Activated CD8-positive, alpha-beta T cell treated with anti-CD3 and anti-CD28 coated beads for 36 hours (primary cell): ENCODE data around the gene RAI1. TPM values are rescaled to one million over a fixed set of nuclear protein-coding genes. Genes with fewer than 3 reads are reported as not detected.

Source experiments
- ATAC-seq: fragments of 200-7000 bp; cut with Tn5 transposase; one replicate; pipeline ENCODE4 v1.10.0; 2021; ENCODE audit warnings: mild to moderate bottlenecking, moderate library complexity
- CTCF ChIA-PET: fragments of 350-600 bp; sonication (Branson Sonifier 250); formaldehyde crosslinking; loops from one replicate; lab custom pipeline; 2021; ENCODE audit warnings: antibody characterized with exemption; lab: Charles Lee
- POLR2A ChIA-PET: fragments of 350-600 bp; sonication (Branson Sonifier 250); formaldehyde crosslinking; loops from one replicate; lab custom pipeline; 2021; ENCODE audit warnings: antibody characterized with exemption; lab: Charles Lee
- DNase-seq: peaks from one replicate; pipeline ENCODE4 v3.0.0-alpha.2; 2020
- H3K27ac Mint-ChIP-seq: one replicate; pipeline ENCODE4 v1.8.0; 2021; ENCODE audit warnings: mild to moderate bottlenecking, mixed read lengths
- H3K27me3 Mint-ChIP-seq: one replicate; pipeline ENCODE4 v1.8.0; 2021; ENCODE audit warnings: mixed read lengths
- H3K36me3 Mint-ChIP-seq: one replicate; pipeline ENCODE4 v1.8.0; 2021; ENCODE audit warnings: low read depth, mixed read lengths
- H3K4me1 Mint-ChIP-seq: one replicate; pipeline ENCODE4 v1.8.0; 2021; ENCODE audit warnings: low read depth, mixed read lengths
- H3K4me3 Mint-ChIP-seq: one replicate; pipeline ENCODE4 v1.8.0; 2021; ENCODE audit warnings: mild to moderate bottlenecking, moderate library complexity, mixed read lengths
- H3K9me3 Mint-ChIP-seq: one replicate; pipeline ENCODE4 v1.8.0; 2021; ENCODE audit warnings: mixed read lengths
- intact Hi-C: fragments of 100-400 bp; cut with micrococcal nuclease; formaldehyde crosslinking; loops from one replicate; pipeline ENCODE4 v1.10.0; 2022
- total RNA-seq, 2 experiments: library from RNA; stranded (reverse); gene quantifications; one replicate each; pipeline ENCODE4 v1.2.3, GENCODE V29; 2021
- TF ChIP-seq, protein P1 (sequence below): fragments of 200-600 bp; IDR thresholded peaks from one replicate; pipeline ENCODE4 v1.8.0; 2022; ENCODE audit warnings: antibody characterized with exemption, mild to moderate bottlenecking

RAI1 gene
- total RNA-seq, 2 experiments from 2014 or later = 18.1 to 20.3 TPM

DNA sequence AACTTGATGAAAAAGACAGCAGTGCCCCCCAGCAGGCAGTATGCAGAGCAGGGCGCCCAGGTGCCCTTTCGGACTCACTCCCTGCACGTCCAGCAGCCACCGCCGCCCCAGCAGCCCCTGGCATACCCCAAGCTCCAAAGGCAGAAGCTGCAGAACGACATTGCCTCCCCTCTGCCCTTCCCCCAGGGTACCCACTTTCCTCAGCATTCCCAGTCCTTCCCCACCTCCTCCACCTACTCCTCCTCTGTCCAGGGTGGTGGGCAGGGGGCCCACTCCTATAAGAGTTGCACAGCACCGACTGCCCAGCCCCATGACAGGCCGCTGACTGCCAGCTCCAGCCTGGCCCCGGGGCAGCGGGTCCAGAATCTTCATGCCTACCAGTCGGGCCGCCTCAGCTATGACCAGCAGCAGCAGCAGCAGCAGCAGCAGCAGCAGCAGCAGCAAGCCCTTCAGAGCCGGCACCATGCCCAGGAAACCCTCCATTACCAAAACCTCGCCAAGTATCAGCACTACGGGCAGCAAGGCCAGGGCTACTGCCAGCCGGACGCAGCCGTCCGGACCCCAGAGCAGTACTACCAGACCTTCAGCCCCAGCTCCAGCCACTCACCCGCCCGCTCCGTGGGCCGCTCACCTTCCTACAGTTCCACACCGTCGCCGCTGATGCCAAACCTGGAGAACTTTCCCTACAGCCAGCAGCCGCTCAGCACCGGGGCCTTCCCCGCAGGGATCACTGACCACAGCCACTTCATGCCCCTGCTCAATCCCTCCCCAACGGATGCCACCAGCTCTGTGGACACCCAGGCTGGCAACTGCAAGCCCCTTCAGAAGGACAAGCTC lies 112.3 kb downstream of the RAI1 start:
- ChIA-PET POLR2A (interaction anchor here (0.7 to 2.6 kb wide), 6 partner anchors 8 to 112 kb away, joined by 3 to 8 read pairs (median 4); no protein-coding TSS in a partner anchor), CTCF (interaction anchor here (1.0 to 1.7 kb wide), 4 partner anchors 19 to 232 kb away, joined by 3 to 6 read pairs (median 3); no protein-coding TSS in a partner anchor)
- Mint-ChIP-seq H3K4me3 (no peak overlapping the region), H3K27ac (peak overlapping the region; percentile 28), H3K27me3 (no peaks in the 10 kb centered on the region), H3K9me3 (no peaks in the 10 kb centered on the region), H3K36me3 (peaks cover 9% of the 10 kb centered on the region), H3K4me1 (peaks cover 24% of the 10 kb centered on the region)
- ATAC-seq (no peak), DNase-seq (no peak)
- TF ChIP-seq, protein P1, sequence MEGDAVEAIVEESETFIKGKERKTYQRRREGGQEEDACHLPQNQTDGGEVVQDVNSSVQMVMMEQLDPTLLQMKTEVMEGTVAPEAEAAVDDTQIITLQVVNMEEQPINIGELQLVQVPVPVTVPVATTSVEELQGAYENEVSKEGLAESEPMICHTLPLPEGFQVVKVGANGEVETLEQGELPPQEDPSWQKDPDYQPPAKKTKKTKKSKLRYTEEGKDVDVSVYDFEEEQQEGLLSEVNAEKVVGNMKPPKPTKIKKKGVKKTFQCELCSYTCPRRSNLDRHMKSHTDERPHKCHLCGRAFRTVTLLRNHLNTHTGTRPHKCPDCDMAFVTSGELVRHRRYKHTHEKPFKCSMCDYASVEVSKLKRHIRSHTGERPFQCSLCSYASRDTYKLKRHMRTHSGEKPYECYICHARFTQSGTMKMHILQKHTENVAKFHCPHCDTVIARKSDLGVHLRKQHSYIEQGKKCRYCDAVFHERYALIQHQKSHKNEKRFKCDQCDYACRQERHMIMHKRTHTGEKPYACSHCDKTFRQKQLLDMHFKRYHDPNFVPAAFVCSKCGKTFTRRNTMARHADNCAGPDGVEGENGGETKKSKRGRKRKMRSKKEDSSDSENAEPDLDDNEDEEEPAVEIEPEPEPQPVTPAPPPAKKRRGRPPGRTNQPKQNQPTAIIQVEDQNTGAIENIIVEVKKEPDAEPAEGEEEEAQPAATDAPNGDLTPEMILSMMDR = no peak
- intact Hi-C loops = no loop called here

DNA sequence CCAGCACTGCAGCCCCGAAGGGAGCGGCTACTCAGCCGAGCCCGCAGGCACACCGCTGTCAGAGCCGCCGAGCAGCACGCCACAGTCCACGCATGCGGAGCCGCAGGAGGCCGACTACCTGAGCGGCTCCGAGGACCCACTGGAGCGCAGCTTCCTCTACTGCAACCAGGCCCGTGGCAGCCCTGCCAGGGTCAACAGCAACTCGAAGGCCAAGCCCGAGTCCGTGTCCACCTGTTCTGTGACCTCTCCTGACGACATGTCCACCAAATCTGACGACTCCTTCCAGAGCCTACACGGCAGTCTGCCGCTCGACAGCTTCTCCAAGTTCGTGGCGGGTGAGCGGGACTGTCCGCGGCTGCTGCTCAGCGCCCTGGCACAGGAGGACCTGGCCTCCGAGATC lies 113.1 kb downstream of the RAI1 start:
- H3K27me3 Mint-ChIP-seq = no peaks in the 10 kb centered on the region
- H3K9me3 Mint-ChIP-seq = no peaks in the 10 kb centered on the region
- H3K4me1 Mint-ChIP-seq = peaks cover 24% of the 10 kb centered on the region
- no peak for ATAC-seq
- H3K36me3 Mint-ChIP-seq = peaks cover 9% of the 10 kb centered on the region
- POLR2A ChIA-PET = interaction anchor here (1.0 to 2.6 kb wide), 3 partner anchors 18 to 59 kb away, joined by 3 to 8 read pairs (median 4); no protein-coding TSS in a partner anchor
- TF ChIP-seq, protein P1 = no peak
- no peak overlapping the region for H3K27ac Mint-ChIP-seq
- CTCF ChIA-PET = interaction anchor here (1.7 kb wide), 2 partner anchors 9 to 65 kb away, joined by 3 to 6 read pairs; no protein-coding TSS in a partner anchor
- DNase-seq = no peak
- no peak overlapping the region for H3K4me3 Mint-ChIP-seq
- intact Hi-C loops = no loop called here

- no peak for ATAC-seq
Measured at GRCh38 chr17:17795296-17795695, 114.0 kb downstream of the RAI1 start.

DNA sequence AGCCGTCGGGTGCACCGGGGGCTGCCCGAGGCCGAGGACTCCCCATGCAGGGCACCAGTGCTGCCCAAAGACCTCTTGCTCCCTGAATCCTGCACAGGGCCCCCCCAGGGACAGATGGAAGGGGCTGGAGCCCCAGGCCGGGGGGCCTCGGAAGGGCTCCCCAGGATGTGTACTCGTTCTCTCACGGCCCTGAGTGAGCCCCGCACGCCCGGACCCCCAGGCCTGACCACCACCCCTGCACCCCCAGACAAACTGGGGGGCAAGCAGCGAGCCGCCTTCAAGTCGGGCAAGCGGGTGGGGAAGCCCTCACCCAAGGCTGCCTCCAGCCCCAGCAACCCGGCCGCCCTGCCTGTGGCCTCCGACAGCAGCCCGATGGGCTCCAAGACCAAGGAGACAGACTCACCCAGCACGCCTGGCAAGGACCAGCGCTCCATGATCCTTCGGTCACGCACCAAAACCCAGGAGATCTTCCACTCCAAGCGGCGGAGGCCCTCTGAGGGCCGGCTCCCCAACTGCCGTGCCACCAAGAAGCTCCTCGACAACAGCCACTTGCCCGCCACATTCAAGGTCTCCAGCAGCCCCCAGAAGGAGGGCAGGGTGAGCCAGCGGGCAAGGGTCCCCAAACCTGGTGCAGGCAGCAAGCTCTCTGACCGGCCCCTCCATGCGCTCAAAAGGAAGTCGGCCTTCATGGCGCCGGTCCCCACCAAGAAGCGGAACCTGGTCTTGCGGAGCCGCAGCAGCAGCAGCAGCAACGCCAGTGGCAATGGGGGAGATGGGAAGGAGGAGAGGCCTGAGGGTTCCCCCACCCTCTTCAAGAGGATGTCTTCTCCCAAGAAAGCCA lies 114.9 kb downstream of the RAI1 start:
- Mint-ChIP-seq H3K4me3 (no peak overlapping the region), H3K4me1 (peaks cover 24% of the 10 kb centered on the region), H3K27me3 (no peaks in the 10 kb centered on the region), H3K27ac (no peak overlapping the region), H3K36me3 (peaks cover 9% of the 10 kb centered on the region), H3K9me3 (no peaks in the 10 kb centered on the region)
- TF ChIP-seq, protein P1 = no peak
- ChIA-PET CTCF (interaction anchor here (0.9 to 1.7 kb wide), 2 partner anchors 11 to 14 kb away, joined by 3 to 6 read pairs; no protein-coding TSS in a partner anchor), POLR2A (interaction anchor here (1.1 to 1.6 kb wide), 2 partner anchors 11 to 15 kb away, joined by 3 to 6 read pairs; no protein-coding TSS in a partner anchor)
- intact Hi-C loops = no loop called here
- ATAC-seq = no peak
- no peak for DNase-seq

More at GRCh38 chr17:17795296-17795695, 114.0 kb downstream of the RAI1 start:
- ChIA-PET POLR2A (interaction anchor here (1.0 kb wide), 1 partner anchor 38 kb away, joined by 3 read pairs; no protein-coding TSS in a partner anchor), CTCF (interaction anchor here (1.7 kb wide), 1 partner anchor 10 kb away, joined by 6 read pairs; no protein-coding TSS in a partner anchor)
- TF ChIP-seq, protein P1 = no peak
- Mint-ChIP-seq H3K9me3 (no peaks in the 10 kb centered on the region), H3K4me1 (peaks cover 24% of the 10 kb centered on the region), H3K27ac (no peak overlapping the region), H3K27me3 (no peaks in the 10 kb centered on the region), H3K36me3 (peaks cover 9% of the 10 kb centered on the region), H3K4me3 (no peak overlapping the region)
- DNase-seq = no peak
- intact Hi-C loops = no loop called here
